Measurements from ENCODE around the gene BCL7B. TPM values are rescaled to one million over a fixed set of nuclear protein-coding genes. Genes with fewer than 3 reads are reported as not detected.
"Not testable (repeated sequence)": the region's sequence is repeated elsewhere in the genome, so short reads cannot be mapped to it uniquely, and the experiment has no call there.

The BCL7B gene
- total RNA-seq, 1 donor from 2014 or later, result 68.6 TPM

- Mint-ChIP-seq H3K27me3 (ENCODE audit: low read depth) (no peaks in the 10 kb centered on the region), H3K4me1 (ENCODE audit: low read depth) (peaks cover 25% of the 10 kb centered on the region), H3K36me3 (ENCODE audit: low read depth) (peaks cover 27% of the 10 kb centered on the region), H3K27ac (no peak overlapping the region), H3K4me3 (ENCODE audit: low read depth) (no peak overlapping the region), H3K9me3 (no peaks in the 10 kb centered on the region)
- DNase-seq (ENCODE audit: low spot score), result no peak
- intact Hi-C loops (cut with micrococcal nuclease), result no loop called here
These were observed 9.7 kb upstream of the BCL7B start for GRCh38 chr7:73567140-73567539.

DNA sequence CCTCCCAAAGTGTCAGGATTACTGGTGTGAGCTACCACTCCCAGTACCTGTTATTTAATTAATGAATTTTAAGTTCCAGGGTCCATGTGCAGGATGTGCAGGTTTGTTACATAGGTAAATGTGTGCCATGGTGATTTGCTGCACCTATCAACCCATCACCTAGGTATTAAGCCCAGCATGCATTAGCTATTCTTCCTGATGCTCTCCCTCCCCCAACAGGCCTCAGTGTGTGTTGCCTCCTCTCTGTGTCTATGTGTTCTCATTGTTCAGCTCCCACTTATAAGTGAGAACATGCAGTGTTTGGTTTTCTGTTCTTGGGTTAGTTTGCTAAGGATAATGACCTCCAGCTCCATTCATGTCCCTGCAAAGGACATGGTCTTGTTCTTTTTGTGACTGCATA, 8.9 kb upstream of the BCL7B start:
- H3K27me3 Mint-ChIP-seq (ENCODE audit: low read depth); H3K9me3 Mint-ChIP-seq; DNase-seq (ENCODE audit: low spot score); H3K27ac Mint-ChIP-seq; intact Hi-C loops (cut with micrococcal nuclease): not testable (repeated sequence)
- H3K36me3 Mint-ChIP-seq (ENCODE audit: low read depth), result peaks cover 22% of the 10 kb centered on the region
- H3K4me1 Mint-ChIP-seq (ENCODE audit: low read depth), result peaks cover 25% of the 10 kb centered on the region
- H3K4me3 Mint-ChIP-seq (ENCODE audit: low read depth), result peak overlapping the region; percentile 48

- H3K27me3 Mint-ChIP-seq (ENCODE audit: low read depth), result no peaks in the 10 kb centered on the region
- DNase-seq (ENCODE audit: low spot score), result no peak
- peaks cover 25% of the 10 kb centered on the region for H3K4me1 Mint-ChIP-seq (ENCODE audit: low read depth)
- H3K9me3 Mint-ChIP-seq, result no peaks in the 10 kb centered on the region
- H3K4me3 Mint-ChIP-seq (ENCODE audit: low read depth), result peak overlapping the region; percentile 48
- H3K36me3 Mint-ChIP-seq (ENCODE audit: low read depth), result peaks cover 16% of the 10 kb centered on the region
- intact Hi-C loops (cut with micrococcal nuclease), result no loop called here
- H3K27ac Mint-ChIP-seq, result no peak overlapping the region
These were observed 8.3 kb upstream of the BCL7B start for GRCh38 chr7:73565675-73566340.

- DNase-seq (ENCODE audit: low spot score), result no peak
- Mint-ChIP-seq H3K4me1 (ENCODE audit: low read depth) (peaks cover 24% of the 10 kb centered on the region), H3K27me3 (ENCODE audit: low read depth) (no peaks in the 10 kb centered on the region), H3K4me3 (ENCODE audit: low read depth) (no peak overlapping the region), H3K9me3 (no peaks in the 10 kb centered on the region), H3K36me3 (ENCODE audit: low read depth) (peaks cover 9% of the 10 kb centered on the region), H3K27ac (no peak overlapping the region)
- intact Hi-C loops (cut with micrococcal nuclease), result no loop called here
These were observed 2.8 kb upstream of the BCL7B start for GRCh38 chr7:73560109-73560835.

- Mint-ChIP-seq H3K4me1 (ENCODE audit: low read depth) (peaks cover 36% of the 10 kb centered on the region), H3K4me3 (ENCODE audit: low read depth) (peak overlapping the region; percentile 88), H3K36me3 (ENCODE audit: low read depth) (peaks cover 32% of the 10 kb centered on the region), H3K27ac (peak overlapping the region; percentile 90), H3K9me3 (no peaks in the 10 kb centered on the region), H3K27me3 (ENCODE audit: low read depth) (no peaks in the 10 kb centered on the region)
- intact Hi-C loops (cut with micrococcal nuclease), result loop anchor here (1.0 kb wide), 2 partner anchors 21 to 35 kb away; partner anchors contain the start of genes BAZ1B and TBL2
- peak; percentile 90 for DNase-seq (ENCODE audit: low spot score)
These were observed 438 bp downstream of the BCL7B start for GRCh38 chr7:73557108-73557396.

GRCh38 chr7:73556208-73557107, 1.0 kb downstream of the BCL7B start:
- Mint-ChIP-seq H3K27ac (peak overlapping the region; percentile 67), H3K4me3 (ENCODE audit: low read depth) (peak overlapping the region; percentile 88), H3K4me1 (ENCODE audit: low read depth) (peaks cover 36% of the 10 kb centered on the region), H3K36me3 (ENCODE audit: low read depth) (peaks cover 34% of the 10 kb centered on the region), H3K9me3 (no peaks in the 10 kb centered on the region), H3K27me3 (ENCODE audit: low read depth) (no peaks in the 10 kb centered on the region)
- no peak for DNase-seq (ENCODE audit: low spot score)
- intact Hi-C loops (cut with micrococcal nuclease), result loop anchor here (1.0 kb wide), 2 partner anchors 22 to 34 kb away; partner anchors contain the start of genes BAZ1B and TBL2

- no peak for DNase-seq (ENCODE audit: low spot score)
- no peaks in the 10 kb centered on the region for H3K27me3 Mint-ChIP-seq (ENCODE audit: low read depth)
- H3K36me3 Mint-ChIP-seq (ENCODE audit: low read depth), result peaks cover 39% of the 10 kb centered on the region
- H3K27ac Mint-ChIP-seq, result peak overlapping the region; percentile 79
- peak overlapping the region; percentile 88 for H3K4me3 Mint-ChIP-seq (ENCODE audit: low read depth)
- no peaks in the 10 kb centered on the region for H3K9me3 Mint-ChIP-seq
- peaks cover 35% of the 10 kb centered on the region for H3K4me1 Mint-ChIP-seq (ENCODE audit: low read depth)
- intact Hi-C loops (cut with micrococcal nuclease), result no loop called here
These were observed 2.0 kb downstream of the BCL7B start for GRCh38 chr7:73555411-73555982.

- DNase-seq (ENCODE audit: low spot score); H3K27me3 Mint-ChIP-seq (ENCODE audit: low read depth); H3K27ac Mint-ChIP-seq; intact Hi-C loops (cut with micrococcal nuclease); H3K9me3 Mint-ChIP-seq; H3K4me3 Mint-ChIP-seq (ENCODE audit: low read depth): not testable (repeated sequence)
- Mint-ChIP-seq H3K4me1 (ENCODE audit: low read depth) (peaks cover 20% of the 10 kb centered on the region), H3K36me3 (ENCODE audit: low read depth) (peaks cover 58% of the 10 kb centered on the region)
These were observed 7.4 kb downstream of the BCL7B start for GRCh38 chr7:73550093-73550492.

DNA sequence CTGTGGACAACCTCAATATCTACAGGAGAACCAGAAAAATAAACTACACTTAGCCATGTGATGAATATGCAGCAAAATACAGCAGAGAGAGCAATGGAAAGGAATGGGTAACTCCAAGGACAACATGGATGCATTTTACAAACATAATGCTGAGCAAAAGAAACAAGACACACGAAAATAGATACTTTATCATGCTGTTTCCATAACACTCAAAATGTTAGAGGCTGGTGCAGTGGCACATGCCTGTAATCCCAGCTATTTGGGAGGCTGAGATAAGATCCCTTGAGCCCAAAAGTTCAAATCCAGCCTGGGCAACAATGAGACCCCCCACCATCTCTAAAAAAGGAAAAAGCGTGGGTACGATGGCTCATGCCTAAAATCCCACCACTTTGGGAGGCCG, 8.3 kb downstream of the BCL7B start:
- intact Hi-C loops (cut with micrococcal nuclease), result no loop called here
- Mint-ChIP-seq H3K4me3 (ENCODE audit: low read depth) (no peak overlapping the region), H3K27ac (no peak overlapping the region), H3K9me3 (no peaks in the 10 kb centered on the region), H3K4me1 (ENCODE audit: low read depth) (peaks cover 11% of the 10 kb centered on the region), H3K36me3 (ENCODE audit: low read depth) (peaks cover 51% of the 10 kb centered on the region), H3K27me3 (ENCODE audit: low read depth) (no peaks in the 10 kb centered on the region)
- DNase-seq (ENCODE audit: low spot score), result no peak

DNA sequence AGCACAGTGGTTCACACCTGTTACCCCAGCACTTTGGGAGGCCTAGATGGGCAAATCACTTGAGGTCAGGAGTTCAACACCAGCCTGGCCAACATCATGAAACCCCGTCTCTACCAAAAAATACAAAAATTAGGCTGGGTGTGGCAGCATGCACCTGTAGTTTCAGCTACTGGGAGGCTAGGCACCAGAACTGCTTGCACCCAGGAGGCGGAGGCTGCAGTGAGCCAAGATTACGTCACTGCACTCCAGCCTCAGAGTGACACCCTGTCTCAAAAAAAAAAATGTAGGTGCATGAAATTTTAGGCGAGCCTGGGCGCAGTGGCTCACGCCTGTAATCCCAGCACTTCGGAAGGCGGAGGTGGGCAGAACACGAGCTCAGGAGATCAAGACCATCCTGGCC, 9.6 kb downstream of the BCL7B start:
- Mint-ChIP-seq H3K4me1 (ENCODE audit: low read depth) (peaks cover 9% of the 10 kb centered on the region), H3K9me3 (no peaks in the 10 kb centered on the region), H3K36me3 (ENCODE audit: low read depth) (peaks cover 53% of the 10 kb centered on the region), H3K27me3 (ENCODE audit: low read depth) (no peaks in the 10 kb centered on the region), H3K4me3 (ENCODE audit: low read depth) (no peak overlapping the region), H3K27ac (no peak overlapping the region)
- no peak for DNase-seq (ENCODE audit: low spot score)
- intact Hi-C loops (cut with micrococcal nuclease), result no loop called here

DNA sequence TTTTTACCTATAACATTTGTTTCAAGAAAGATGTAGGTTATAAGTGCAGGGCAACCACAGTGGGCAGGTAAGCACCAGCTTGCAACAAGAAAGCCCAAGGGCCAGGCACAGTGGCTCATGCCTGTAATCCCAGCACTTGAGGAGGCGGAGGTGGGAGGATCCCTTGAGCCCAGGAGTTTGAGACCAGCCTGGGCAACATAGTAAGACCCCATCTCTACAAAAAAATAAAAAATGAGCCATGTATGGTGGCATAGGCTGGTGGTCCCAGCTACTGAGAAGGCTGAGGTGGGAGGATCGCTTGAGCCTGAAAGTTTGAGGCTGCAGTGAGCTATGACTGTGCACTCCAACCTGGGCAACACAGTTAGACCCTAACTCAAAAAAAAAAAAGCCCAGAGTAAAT, 12.8 kb downstream of the BCL7B start:
- Mint-ChIP-seq H3K9me3 (no peaks in the 10 kb centered on the region), H3K27me3 (ENCODE audit: low read depth) (no peaks in the 10 kb centered on the region), H3K36me3 (ENCODE audit: low read depth) (peaks cover 60% of the 10 kb centered on the region), H3K4me3 (ENCODE audit: low read depth) (no peak overlapping the region), H3K27ac (no peak overlapping the region), H3K4me1 (ENCODE audit: low read depth) (peaks cover 9% of the 10 kb centered on the region)
- intact Hi-C loops (cut with micrococcal nuclease), result no loop called here
- DNase-seq (ENCODE audit: low spot score), result no peak

DNA sequence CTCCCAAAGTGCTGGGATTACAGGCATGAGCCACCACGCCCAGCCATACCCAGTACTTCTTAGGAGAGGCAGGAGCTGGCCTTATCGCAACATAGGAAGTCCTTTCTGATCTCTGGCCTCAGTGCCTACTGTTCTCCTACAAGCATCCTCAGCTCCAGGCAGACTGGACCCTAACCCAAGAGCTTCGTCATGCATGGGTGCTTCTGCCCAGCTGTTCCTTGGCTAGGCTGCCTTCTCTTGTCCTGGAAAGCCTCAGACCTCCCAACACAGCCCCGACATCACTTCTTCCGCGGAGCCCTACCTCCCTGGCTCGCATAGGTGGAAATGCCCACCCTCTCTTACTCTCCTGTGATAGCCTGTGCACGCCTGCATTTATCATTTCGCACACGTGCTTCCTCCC, 15.8 kb downstream of the BCL7B start:
- DNase-seq (ENCODE audit: low spot score), result no peak
- intact Hi-C loops (cut with micrococcal nuclease), result no loop called here
- no peaks in the 10 kb centered on the region for H3K9me3 Mint-ChIP-seq
- no peak overlapping the region for H3K4me3 Mint-ChIP-seq (ENCODE audit: low read depth)
- H3K36me3 Mint-ChIP-seq (ENCODE audit: low read depth), result peaks cover 64% of the 10 kb centered on the region
- H3K27ac Mint-ChIP-seq, result no peak overlapping the region
- H3K4me1 Mint-ChIP-seq (ENCODE audit: low read depth), result peaks cover 3% of the 10 kb centered on the region
- no peaks in the 10 kb centered on the region for H3K27me3 Mint-ChIP-seq (ENCODE audit: low read depth)

Data from activated T-helper 2 cell treated with anti-CD3 and anti-CD28 coated beads, Interferon-gamma antibody, Interleukin-2, Interleukin-4, amounts not matched to agents 10 μg/mL and 5 μg/mL and 100 μg/mL, durations not matched to agents 14 hours and 24 hours and 36 hours (primary cell).